Mesodermal cell (in vitro differentiated cells): Measurements from ENCODE around the gene MAMDC2.

Experiments used
- H3K27ac ChIP-seq: 2 replicates; pipeline ENCODE4 v1.7.0; 2013; ENCODE audit warnings: mild to moderate bottlenecking, low read depth, low read length, moderate library complexity; ENCODE audit not compliant: severe bottlenecking
- H3K36me3 ChIP-seq: 2 replicates; pipeline ENCODE4 v1.7.1; 2013; ENCODE audit warnings: mild to moderate bottlenecking, low read length, moderate library complexity; ENCODE audit not compliant: control insufficient read depth, insufficient read depth
- H3K4me1 ChIP-seq: one replicate; pipeline ENCODE4 v1.7.1; 2013; ENCODE audit warnings: mild to moderate bottlenecking, low read length; ENCODE audit not compliant: insufficient read depth, control insufficient read depth, poor library complexity, severe bottlenecking
- H3K4me3 ChIP-seq: 2 replicates; pipeline ENCODE4 v1.7.0; 2013; ENCODE audit warnings: low read length, control low read depth, mild to moderate bottlenecking; ENCODE audit not compliant: insufficient read depth, poor library complexity, severe bottlenecking; ENCODE audit errors: extremely low read depth
- H3K9me3 ChIP-seq: 2 replicates; pipeline ENCODE4 v1.7.1; 2013; ENCODE audit warnings: mild to moderate bottlenecking, low read length, moderate library complexity; ENCODE audit not compliant: control insufficient read depth
- WGBS, 2 experiments: methylation state at CpG; one replicate each; pipeline ENCODE4 v1.1.5; 2013; ENCODE audit warnings: missing lambda C conversion rate in 2 of 2; ENCODE audit not compliant: insufficient coverage in 2 of 2; 5-methylcytosine and 5-hydroxymethylcytosine counted together

MAMDC2 gene

DNA sequence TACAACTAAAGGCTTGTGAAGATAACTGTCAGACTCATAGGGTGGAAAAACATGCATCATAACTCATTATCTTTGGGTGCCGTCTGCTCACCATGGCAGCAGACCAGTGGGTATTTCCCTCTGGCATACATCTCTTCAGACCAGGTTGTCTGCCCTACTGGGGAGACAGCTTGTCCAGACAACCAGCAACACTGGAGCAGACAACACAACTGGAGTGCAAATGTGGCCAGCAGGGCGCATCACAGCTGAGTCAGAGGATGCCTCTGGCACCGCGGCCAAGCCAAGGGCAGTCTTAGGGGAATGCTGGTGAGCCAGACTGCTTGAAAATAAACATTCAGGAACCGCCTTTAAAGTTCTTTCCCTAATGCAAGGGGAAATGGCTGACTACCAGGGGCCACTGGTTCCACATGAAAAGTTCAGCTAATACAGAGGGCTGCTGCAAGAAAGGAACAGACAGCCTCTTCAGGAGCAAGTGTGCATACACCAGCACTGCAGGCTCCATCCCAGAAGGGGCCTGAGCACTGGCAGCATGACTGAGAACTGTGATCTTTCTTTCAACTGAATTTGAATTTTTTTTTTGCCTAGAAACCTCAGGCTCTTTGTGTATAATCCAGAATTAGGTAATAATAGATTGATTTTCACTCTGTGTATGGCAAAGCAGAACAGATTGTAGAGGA is 77.3 kb downstream of the MAMDC2 start:
- peaks cover 20% of the 10 kb centered on the region for H3K4me1 ChIP-seq
- peaks cover 39% of the 10 kb centered on the region for H3K36me3 ChIP-seq
- H3K27ac ChIP-seq, result peak overlapping the region; percentile 3
- WGBS, 2 experiments, result 58 to 60% methylated on average over 4 to 5 of the region's 5 CpGs
- no peaks in the 10 kb centered on the region for H3K9me3 ChIP-seq
- no peak overlapping the region for H3K4me3 ChIP-seq

DNA sequence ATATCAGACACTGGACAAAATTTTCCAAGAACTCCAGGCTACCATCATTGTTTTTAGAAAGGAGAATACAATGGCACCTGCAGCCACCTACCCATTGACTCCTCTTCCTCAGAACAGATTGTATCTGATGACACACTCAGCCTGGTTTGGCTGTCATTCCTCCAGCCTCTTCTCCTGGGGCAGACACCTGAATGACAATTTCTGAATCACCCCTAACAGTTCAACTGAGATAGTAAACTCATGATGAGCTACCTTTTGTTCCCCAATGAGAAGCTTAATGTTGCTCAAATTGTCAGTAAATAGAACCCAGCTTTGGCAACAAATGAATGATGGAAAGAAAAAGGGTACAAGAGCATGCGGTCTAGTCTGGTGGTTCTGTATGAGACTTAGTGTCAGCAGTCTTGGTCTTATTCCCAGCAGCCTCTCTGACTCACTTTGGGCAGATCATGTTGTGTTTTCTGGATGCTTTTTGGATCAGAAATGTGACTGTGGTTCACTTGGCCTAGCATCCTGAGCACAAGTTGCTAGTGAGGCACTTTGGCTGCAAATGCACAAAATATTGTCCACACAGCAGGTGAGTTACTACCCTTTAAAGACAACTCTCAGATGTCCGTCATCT is 78.3 kb downstream of the MAMDC2 start:
- Histone ChIP-seq H3K27ac (no peak overlapping the region), H3K36me3 (peaks cover 40% of the 10 kb centered on the region), H3K9me3 (no peaks in the 10 kb centered on the region), H3K4me1 (peaks cover 24% of the 10 kb centered on the region), H3K4me3 (no peak overlapping the region)
- WGBS, 2 experiments, result 0% methylated on average over 1 of the region's 2 CpGs

DNA sequence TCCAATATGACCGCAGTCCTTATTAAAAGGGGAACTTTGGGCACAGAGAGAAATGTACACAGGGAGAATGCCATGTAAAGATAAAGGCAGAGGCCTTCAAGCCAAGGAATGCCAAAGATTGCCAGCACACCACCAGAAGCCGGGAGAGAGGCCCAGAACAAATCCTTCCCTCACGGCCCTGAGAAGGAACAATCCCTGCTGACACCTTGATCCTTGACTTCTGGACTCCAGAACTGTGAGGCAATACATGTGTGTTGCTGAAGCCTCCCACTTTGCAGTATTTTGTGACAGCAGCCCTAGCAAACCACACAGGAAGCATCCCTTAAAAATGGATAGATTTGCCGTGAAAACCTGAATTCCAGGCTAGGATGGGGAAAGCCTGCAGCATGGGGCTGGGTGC is 80.0 kb downstream of the MAMDC2 start:
- Histone ChIP-seq H3K9me3 (no peaks in the 10 kb centered on the region), H3K4me3 (no peak overlapping the region), H3K4me1 (peaks cover 30% of the 10 kb centered on the region), H3K27ac (no peak overlapping the region), H3K36me3 (peaks cover 38% of the 10 kb centered on the region)
- WGBS, 2 experiments, result 93 to 96% methylated on average over 3 to 4 of the region's 4 CpGs

DNA sequence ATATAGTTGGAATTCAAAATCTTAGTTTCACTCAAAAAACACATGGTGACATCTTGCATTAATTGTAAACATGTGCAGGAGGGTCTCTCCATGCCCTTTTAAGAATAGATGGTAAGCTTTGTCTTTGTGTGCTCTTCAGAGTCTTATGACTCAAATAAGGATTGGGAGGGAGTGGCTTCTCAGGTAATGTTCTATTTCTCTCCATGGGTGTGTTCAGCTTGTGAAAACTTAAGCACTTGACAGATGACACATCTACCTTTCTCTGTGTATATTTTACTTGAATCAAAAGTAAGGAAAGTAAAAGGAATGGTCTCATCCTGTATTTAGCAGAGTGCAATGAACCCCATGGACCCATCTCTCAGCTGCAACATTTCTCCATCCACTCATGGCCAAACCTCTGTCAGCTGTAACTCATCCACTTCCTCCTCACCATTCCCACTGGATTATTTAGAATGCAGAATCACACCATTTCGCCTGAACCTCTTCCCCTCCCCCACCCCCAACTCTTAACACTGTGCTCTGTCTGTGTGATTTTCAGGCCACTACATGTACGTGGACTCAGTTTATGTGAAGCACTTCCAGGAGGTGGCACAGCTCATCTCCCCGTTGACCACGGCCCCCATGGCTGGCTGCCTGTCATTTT is 82.1 kb downstream of the MAMDC2 start:
- WGBS, 2 experiments, result 87 to 92% methylated on average over 4 of the region's 4 CpGs
- Histone ChIP-seq H3K27ac (no peak overlapping the region), H3K36me3 (peaks cover 32% of the 10 kb centered on the region), H3K9me3 (no peaks in the 10 kb centered on the region), H3K4me3 (no peak overlapping the region), H3K4me1 (peaks cover 21% of the 10 kb centered on the region)

DNA sequence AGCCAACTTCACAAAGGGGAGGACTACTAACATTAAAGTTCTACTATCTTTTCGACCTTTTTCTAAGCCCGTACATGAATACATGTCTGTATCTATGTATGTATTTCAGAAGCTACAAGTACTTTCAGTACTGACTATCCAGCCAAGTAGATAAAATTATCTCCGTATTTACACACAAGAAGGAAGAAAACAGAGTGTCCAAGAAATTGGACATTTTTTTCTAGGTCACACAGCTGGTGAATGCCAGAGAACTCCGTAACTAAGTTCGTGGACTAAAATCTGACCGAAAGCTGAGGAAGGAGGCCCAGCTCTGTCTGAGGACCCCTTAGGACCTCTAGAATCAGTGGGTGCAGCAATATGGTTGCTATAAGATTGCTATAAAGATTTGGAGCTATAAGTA is 83.4 kb downstream of the MAMDC2 start:
- 81 to 91% methylated on average over 3 to 4 of the region's 6 CpGs for WGBS, 2 experiments
- Histone ChIP-seq H3K27ac (no peak overlapping the region), H3K4me3 (no peak overlapping the region), H3K36me3 (peaks cover 32% of the 10 kb centered on the region), H3K9me3 (no peaks in the 10 kb centered on the region), H3K4me1 (peaks cover 18% of the 10 kb centered on the region)

DNA sequence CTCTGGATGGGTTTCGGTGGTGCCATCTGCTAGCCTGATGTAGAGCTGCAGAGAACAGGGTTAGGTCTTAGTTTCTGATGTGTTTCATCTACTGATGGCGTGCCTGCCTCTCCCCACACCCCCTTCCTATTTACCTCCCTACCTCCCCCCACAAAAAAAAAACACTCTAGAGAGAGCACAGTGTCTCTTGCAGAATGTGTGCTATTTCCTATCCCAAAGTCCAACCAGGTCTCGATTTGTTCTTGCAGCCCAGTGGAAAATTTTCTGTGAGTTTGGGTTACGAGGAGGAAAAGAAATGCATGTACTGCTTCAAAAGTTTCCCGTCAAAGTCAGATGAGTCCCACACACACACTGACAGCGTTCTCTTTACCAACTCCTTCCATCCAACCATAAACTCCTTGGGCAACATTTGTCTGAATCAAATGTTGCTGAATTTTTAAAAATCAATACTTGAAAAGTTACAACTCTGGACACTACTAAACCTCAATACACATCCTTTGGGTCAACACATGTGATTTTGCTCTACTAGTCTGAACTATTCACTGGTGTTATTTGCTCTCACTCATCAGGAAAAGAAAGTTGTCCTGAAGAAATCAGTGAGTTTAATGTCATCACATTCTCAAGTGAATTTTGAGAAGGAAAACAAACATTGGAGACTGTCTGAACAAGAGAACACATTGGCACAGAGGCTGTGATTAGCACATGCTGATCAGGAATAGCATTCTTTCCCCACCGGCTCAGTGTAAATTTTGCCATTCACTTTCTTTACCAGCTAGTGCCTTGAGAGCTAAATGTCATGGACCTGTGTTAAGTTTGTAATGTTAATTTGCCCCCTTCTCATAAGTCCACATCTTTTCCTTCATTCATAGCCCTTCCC is 84.1 kb downstream of the MAMDC2 start:
- Histone ChIP-seq H3K36me3 (peaks cover 30% of the 10 kb centered on the region), H3K4me1 (peaks cover 17% of the 10 kb centered on the region), H3K4me3 (no peak overlapping the region), H3K27ac (peak overlapping the region; percentile 39), H3K9me3 (no peaks in the 10 kb centered on the region)
- WGBS, 2 experiments, result 93% methylated on average over 2 of the region's 7 CpGs; no CpG with 5 or more reads in 1 of the 2 experiments

DNA sequence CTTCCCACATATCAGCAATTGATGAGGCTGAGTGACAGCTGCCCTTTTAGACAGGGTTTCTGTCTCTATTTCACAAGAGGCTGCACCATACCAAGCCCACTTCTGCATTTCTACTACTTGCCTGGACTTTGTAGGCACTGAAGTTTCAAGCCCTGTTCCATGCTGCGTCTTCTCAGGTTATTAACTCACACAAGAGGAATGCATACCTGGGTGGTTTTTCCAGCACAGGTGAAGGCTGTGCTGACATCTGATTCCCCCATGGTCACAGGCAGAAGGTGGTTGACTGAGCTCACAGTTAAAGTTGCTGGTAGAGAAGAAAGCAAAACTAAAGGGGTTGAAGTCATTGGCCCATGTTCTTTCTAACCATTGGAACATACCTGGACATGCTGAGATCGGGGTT is 86.6 kb downstream of the MAMDC2 start:
- Histone ChIP-seq H3K27ac (no peak overlapping the region), H3K4me3 (no peak overlapping the region), H3K4me1 (peaks cover 17% of the 10 kb centered on the region), H3K9me3 (no peaks in the 10 kb centered on the region), H3K36me3 (peaks cover 14% of the 10 kb centered on the region)
- WGBS, 2 experiments, result 89 to 94% methylated on average over 1 to 2 of the region's 2 CpGs

DNA sequence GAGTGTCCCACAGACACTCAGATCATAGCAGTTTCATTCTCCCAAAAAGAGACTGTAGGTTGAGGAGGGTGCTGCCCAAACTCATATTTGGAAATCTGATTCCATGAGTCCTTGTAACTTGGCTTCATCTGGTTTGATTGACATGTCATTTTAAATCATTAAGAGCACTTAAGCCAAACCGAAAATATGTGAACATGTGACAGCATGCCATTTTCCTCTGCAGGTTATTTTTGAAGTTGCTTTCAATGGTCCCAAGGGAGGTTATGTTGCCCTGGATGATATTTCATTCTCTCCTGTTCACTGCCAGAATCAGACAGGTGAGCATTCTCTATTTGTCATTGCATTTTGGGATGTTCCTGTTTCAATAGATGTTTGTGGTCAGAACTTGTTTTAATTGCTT is 87.6 kb downstream of the MAMDC2 start:
- Histone ChIP-seq H3K27ac (no peak overlapping the region), H3K4me3 (no peak overlapping the region), H3K4me1 (peaks cover 11% of the 10 kb centered on the region), H3K9me3 (no peaks in the 10 kb centered on the region), H3K36me3 (peaks cover 6% of the 10 kb centered on the region)
- WGBS, 2 experiments, result no CpG with 5 or more reads among the region's 1 CpG

DNA sequence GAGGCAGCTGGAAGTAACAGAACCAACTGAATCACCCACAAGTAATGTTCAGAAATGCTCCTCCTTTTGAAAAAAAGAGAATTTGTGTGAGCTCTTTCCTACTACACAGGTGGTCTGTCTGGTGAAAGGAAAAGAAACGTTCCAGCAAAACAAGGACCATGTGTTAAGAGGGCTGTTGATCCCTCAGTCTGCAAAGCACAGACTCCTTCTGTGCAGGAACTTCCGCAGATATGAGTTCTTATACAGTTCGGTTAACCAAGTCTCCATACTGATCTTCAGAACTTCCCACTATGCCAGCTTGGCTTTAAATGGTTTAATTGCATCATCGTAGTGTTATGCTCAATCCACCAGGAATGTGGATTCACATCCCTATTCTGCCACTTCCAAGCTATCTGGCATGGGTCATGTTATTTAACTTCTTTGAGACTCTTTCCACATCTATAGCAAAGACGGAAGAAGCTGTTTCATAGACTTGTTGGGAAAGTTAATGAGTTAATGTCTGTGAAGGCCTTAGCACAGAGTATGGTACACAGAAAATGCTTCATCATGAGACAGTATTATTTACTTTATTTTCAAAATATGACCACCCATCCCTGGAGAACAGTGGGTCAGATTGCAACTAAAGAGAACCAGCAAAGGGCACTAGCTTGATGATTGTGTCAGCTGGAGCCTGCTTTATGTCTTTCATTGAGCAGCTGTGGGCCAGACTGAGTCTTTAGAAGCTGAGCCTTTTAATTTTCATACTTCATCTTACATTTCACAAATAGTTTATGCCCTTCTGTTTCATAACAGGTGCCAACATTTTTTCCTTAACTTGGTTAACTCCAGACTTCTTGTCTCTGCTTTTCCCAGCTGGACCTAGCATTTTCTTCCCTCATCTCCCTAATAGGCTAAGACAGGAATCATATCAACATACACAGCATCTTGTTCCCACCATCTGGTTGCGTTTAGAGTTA is 89.9 kb downstream of the MAMDC2 start:
- Histone ChIP-seq H3K4me1 (no peaks in the 10 kb centered on the region), H3K9me3 (no peaks in the 10 kb centered on the region), H3K27ac (no peak overlapping the region), H3K36me3 (peaks cover 3% of the 10 kb centered on the region), H3K4me3 (no peak overlapping the region)
- 89 to 97% methylated on average over 3 to 4 of the region's 6 CpGs for WGBS, 2 experiments

DNA sequence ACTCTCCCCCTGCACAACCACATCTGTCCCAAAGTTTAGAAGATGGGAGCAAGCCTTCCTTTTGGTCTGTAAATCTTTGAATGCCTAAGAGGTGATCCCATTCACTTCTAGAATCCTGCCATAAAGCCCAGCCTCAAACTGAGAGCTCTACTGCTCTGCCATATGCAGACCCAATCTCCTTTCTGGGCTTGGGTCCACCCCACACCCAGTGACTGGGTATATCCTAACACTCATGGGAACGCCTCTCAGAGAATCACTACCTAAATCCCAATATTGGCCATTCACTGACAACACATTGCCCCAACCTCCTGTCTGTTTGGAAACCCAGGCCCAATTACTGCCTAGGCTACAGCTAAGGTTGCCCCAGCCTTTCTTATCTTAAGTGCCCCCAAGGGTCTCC is 90.7 kb downstream of the MAMDC2 start:
- 100% methylated on average over 1 of the region's 1 CpG for WGBS, 2 experiments
- Histone ChIP-seq H3K4me1 (no peaks in the 10 kb centered on the region), H3K9me3 (no peaks in the 10 kb centered on the region), H3K36me3 (peaks cover 3% of the 10 kb centered on the region), H3K4me3 (no peak overlapping the region), H3K27ac (no peak overlapping the region)
